Panc1 (cell line): ENCODE measurements around the gene EPHB6. TPM values are rescaled to one million over a fixed set of nuclear protein-coding genes. Genes with fewer than 3 reads are reported as not detected.

Source experiments
- ATAC-seq: fragments of 200-7000 bp; cut with Tn5 transposase; 2 replicates; pipeline ENCODE4 v1.9.1; 2020; ENCODE audit warnings: mild to moderate bottlenecking, moderate library complexity
- BruUV-seq: library from RNA; stranded (reverse); fragments of 400-500 nt; replicated peaks from 2 replicates; lab custom pipeline; 2021; lab: Mats Ljungman, UMichigan
- CTCF ChIA-PET: fragments of 300-600 bp; sonication (Branson Sonifier 250); formaldehyde crosslinking; loops from one replicate; lab custom pipeline; 2022; ENCODE audit warnings: antibody characterized with exemption; lab: Charles Lee
- POLR2A ChIA-PET: fragments of 300-600 bp; sonication (Branson Sonifier 250); formaldehyde crosslinking; loops from one replicate; lab custom pipeline; 2022; ENCODE audit warnings: antibody characterized with exemption; lab: Charles Lee
- DNase-seq: peaks from one replicate; pipeline ENCODE4 v3.0.0-alpha.2; 2010; ENCODE audit warnings: low read depth, low spot score
- H3K27ac ChIP-seq: 2 replicates; pipeline ENCODE4 v1.5.1; 2011; ENCODE audit warnings: mild to moderate bottlenecking, low read length, inconsistent platforms
- H3K27me3 ChIP-seq: fragments of 200-500 bp; sonication (Bioruptor generic); 2 replicates; pipeline ENCODE4 v1.6.0; 2014; ENCODE audit warnings: low read length, inconsistent platforms; ENCODE audit not compliant: control insufficient read depth, insufficient read depth
- H3K36me3 ChIP-seq: fragments of 200-500 bp; sonication (Bioruptor generic); 2 replicates; pipeline ENCODE4 v1.5.1; 2014; ENCODE audit warnings: inconsistent platforms, mild to moderate bottlenecking, low read length, moderate library complexity; ENCODE audit not compliant: control insufficient read depth, insufficient read depth
- H3K4me1 ChIP-seq: 2 replicates; pipeline ENCODE4 v1.5.1; 2011; ENCODE audit warnings: inconsistent platforms, mild to moderate bottlenecking, low read length, moderate library complexity; ENCODE audit not compliant: control insufficient read depth, insufficient read depth
- H3K4me3 ChIP-seq, 2 experiments: 2 replicates each; pipeline ENCODE4 v1.5.1; 2011 to 2012; ENCODE audit warnings: low read depth in 2 of 2, low read length in 2 of 2, mild to moderate bottlenecking in 2 of 2, inconsistent platforms in 1 of 2, moderate library complexity in 1 of 2
- H3K9me3 ChIP-seq: fragments of 200-500 bp; sonication (Bioruptor generic); 2 replicates; pipeline ENCODE4 v1.5.1; 2014; ENCODE audit warnings: low read depth, mild to moderate bottlenecking, inconsistent platforms, low read length, moderate library complexity; ENCODE audit not compliant: control insufficient read depth, insufficient read depth
- CTCF ChIP-seq: fragments of 450-650 bp; IDR thresholded peaks from 2 replicates; pipeline ENCODE4 v1.5.1; 2017; ENCODE audit warnings: mild to moderate bottlenecking
- POLR2AphosphoS5 ChIP-seq: IDR thresholded peaks from 2 replicates; pipeline ENCODE4 v1.6.1; 2012; ENCODE audit warnings: mild to moderate bottlenecking, low read depth, low read length, moderate library complexity
- REST ChIP-seq, 2 experiments: IDR thresholded peaks; 2 replicates each; pipeline ENCODE4 v1.6.1; 2011 to 2012; ENCODE audit warnings: low read depth in 2 of 2, control low read depth in 1 of 2, low read length in 1 of 2, mild to moderate bottlenecking in 1 of 2, moderate library complexity in 1 of 2; ENCODE audit not compliant: insufficient read depth in 1 of 2
- SIN3A ChIP-seq: IDR thresholded peaks from 2 replicates; pipeline ENCODE4 v1.6.1; 2012; ENCODE audit warnings: low read depth, mild to moderate bottlenecking, low read length, moderate library complexity, borderline replicate concordance; ENCODE audit not compliant: insufficient read depth
- TCF7L2 ChIP-seq: IDR thresholded peaks from 2 replicates; pipeline ENCODE4 v1.6.1; 2011; ENCODE audit warnings: mild to moderate bottlenecking, low read depth, low read length, inconsistent platforms
- in situ Hi-C: cut with HindIII; loops from 2 replicates; pipeline ENCODE4 v1.10.0; 2016; ENCODE audit warnings: low sequenced_read_pairs, low pct_unique_long_range_greater_than_20kb
- intact Hi-C: fragments of 100-400 bp; cut with micrococcal nuclease; formaldehyde crosslinking; loops from one replicate; pipeline ENCODE4 v1.10.0; 2022; ENCODE audit not compliant: unreplicated experiment
- total RNA-seq: library from RNA; stranded (reverse); gene quantifications from one replicate; pipeline ENCODE4 v1.2.1, GENCODE V29; 2021; ENCODE audit not compliant: unreplicated experiment

Gene EPHB6
- total RNA-seq, 1 experiment from 2014 or later: 0.54 TPM

- intact Hi-C loops (no loop called here), in situ Hi-C loops (no loop called here)
- no peaks in the 10 kb centered on the region for H3K36me3 ChIP-seq
- TF ChIP-seq TCF7L2 (no peak), POLR2AphosphoS5 (no peak), REST (IDR thresholded peaks at IDR 0.05; ENCODE audit: insufficient read depth in 1 of 2, low read depth in 2 of 2, low read length in 1 of 2) (no peak), SIN3A (no peak), CTCF (no peak)
- H3K4me1 ChIP-seq: no peaks in the 10 kb centered on the region
- no peak overlapping the region for H3K4me3 ChIP-seq
- H3K27ac ChIP-seq: no peak overlapping the region
- BruUV-seq: no TSS peak
- H3K27me3 ChIP-seq: no peaks in the 10 kb centered on the region
- ChIA-PET CTCF (no interaction called here), POLR2A (no interaction called here)
- ATAC-seq (no peak), DNase-seq (no peak)
- no peaks in the 10 kb centered on the region for H3K9me3 ChIP-seq
These were observed 62.6 kb downstream of the EPHB6 start for GRCh38 chr7:142917447-142917846.

- ATAC-seq (no peak), DNase-seq (no peak)
- Histone ChIP-seq H3K9me3 (no peaks in the 10 kb centered on the region), H3K27ac (no peak overlapping the region), H3K36me3 (no peaks in the 10 kb centered on the region), H3K4me3 (no peak overlapping the region), H3K27me3 (no peaks in the 10 kb centered on the region; the same call in 1 of the 2 replicates), H3K4me1 (no peaks in the 10 kb centered on the region)
- no TSS peak for BruUV-seq
- POLR2A ChIA-PET: no interaction called here
- in situ Hi-C loops: no loop called here
- intact Hi-C loops: no loop called here
- TF ChIP-seq CTCF (no peak), POLR2AphosphoS5 (no peak), REST (IDR thresholded peaks at IDR 0.05; ENCODE audit: insufficient read depth in 1 of 2, low read depth in 2 of 2, low read length in 1 of 2) (no peak)
- CTCF ChIA-PET: no interaction called here
These were observed 64.0 kb downstream of the EPHB6 start for GRCh38 chr7:142918901-142919300.
